Subcutaneous abdominal adipose tissue (tissue), 5 donors: Measurements from ENCODE around the gene CBFA2T2.

Source experiments
- H3K27ac ChIP-seq: one replicate; pipeline ENCODE4 v1.7.0; 2013; ENCODE audit warnings: low read depth, mild to moderate bottlenecking, inconsistent platforms, low read length, moderate library complexity
- H3K27me3 ChIP-seq, 5 donors: one replicate each; pipeline ENCODE4 v1.7.0; 2013; ENCODE audit warnings: low read length in 5 of 5, inconsistent platforms in 1 of 5; ENCODE audit not compliant: control insufficient read depth in 5 of 5, insufficient read depth in 4 of 5
- H3K36me3 ChIP-seq, 5 donors: one replicate each; pipeline ENCODE4 v1.7.0; 2013; ENCODE audit warnings: low read length in 5 of 5; ENCODE audit not compliant: control insufficient read depth in 5 of 5, insufficient read depth in 5 of 5
- H3K4me1 ChIP-seq, 5 donors: one replicate each; pipeline ENCODE4 v1.7.0; 2013; ENCODE audit warnings: low read length in 5 of 5, mild to moderate bottlenecking in 3 of 5, moderate library complexity in 1 of 5; ENCODE audit not compliant: control insufficient read depth in 5 of 5, insufficient read depth in 5 of 5
- H3K4me3 ChIP-seq, 5 donors: one replicate each; pipeline ENCODE4 v1.7.0; 2013; ENCODE audit warnings: low read length in 5 of 5, low read depth in 1 of 5
- H3K9ac ChIP-seq, 5 donors: one replicate each; pipeline ENCODE4 v1.7.0; 2013; ENCODE audit warnings: low read length in 5 of 5, mild to moderate bottlenecking in 4 of 5, moderate library complexity in 3 of 5
- H3K9me3 ChIP-seq, 5 donors: one replicate each; pipeline ENCODE4 v1.7.0; 2013; ENCODE audit warnings: low read length in 5 of 5; ENCODE audit not compliant: control insufficient read depth in 5 of 5
- donor health status: healthy.
- donor health status: healthy.
- donor health status: healthy.
- donor health status: healthy.
- donor health status: healthy.

The CBFA2T2 gene

DNA sequence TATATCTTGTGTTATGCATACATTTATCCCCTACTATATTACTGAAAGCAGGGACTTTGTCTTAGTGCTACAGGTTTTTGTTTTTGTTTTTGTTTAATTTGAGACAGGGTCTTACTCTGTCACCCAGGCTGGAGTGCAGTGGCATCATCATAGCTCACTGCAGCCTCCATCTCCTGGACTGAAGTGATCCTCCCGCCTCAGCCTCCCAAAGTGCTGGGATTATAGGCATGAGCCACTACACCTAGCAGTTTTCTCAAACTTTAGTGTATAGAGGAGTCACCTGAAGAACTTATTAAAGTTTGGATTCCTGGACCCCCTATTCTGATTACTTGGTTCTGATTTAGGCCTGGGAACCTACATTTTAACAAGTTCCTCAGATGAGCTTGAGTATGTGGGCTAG lies 51.9 kb downstream of the CBFA2T2 start:
- no peak overlapping the region for H3K4me3 ChIP-seq
- no peaks in the 10 kb centered on the region for H3K9me3 ChIP-seq
- H3K27ac ChIP-seq, result no peak overlapping the region
- no peaks in the 10 kb centered on the region for H3K36me3 ChIP-seq
- H3K27me3 ChIP-seq, result no peaks in the 10 kb centered on the region
- H3K9ac ChIP-seq, result no peak overlapping the region
- H3K4me1 ChIP-seq, result peaks cover 0 to 3% (median 0%) of the 10 kb centered on the region in 5 donors

DNA sequence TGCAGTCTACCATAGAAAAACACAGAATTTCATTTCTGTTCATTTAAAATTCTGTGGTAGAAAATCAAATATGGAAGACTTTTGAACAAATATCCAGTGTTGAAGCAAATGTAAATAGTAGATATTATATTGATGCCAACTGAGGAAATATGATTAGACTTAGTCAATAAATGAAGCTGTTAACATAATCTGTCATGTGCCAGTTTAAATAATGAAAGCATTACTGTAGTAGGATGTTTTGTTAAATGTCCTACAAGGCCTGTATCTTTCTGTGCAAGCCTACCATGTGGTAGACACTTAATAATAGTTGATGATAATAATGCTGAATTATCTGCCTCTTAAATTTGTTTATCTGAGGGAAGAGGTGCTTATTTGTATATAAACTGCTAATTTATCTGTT lies 55.9 kb downstream of the CBFA2T2 start:
- Histone ChIP-seq H3K9me3 (no peaks in the 10 kb centered on the region), H3K4me3 (no peak overlapping the region), H3K36me3 (no peaks in the 10 kb centered on the region), H3K9ac (no peak overlapping the region), H3K4me1 (no peaks in the 10 kb centered on the region), H3K27me3 (no peaks in the 10 kb centered on the region), H3K27ac (no peak overlapping the region)

GRCh38 chr20:33549229-33549999 lies 59.5 kb downstream of the CBFA2T2 start:
- no peaks in the 10 kb centered on the region for H3K9me3 ChIP-seq
- H3K27me3 ChIP-seq, result no peaks in the 10 kb centered on the region
- no peak overlapping the region for H3K9ac ChIP-seq
- no peaks in the 10 kb centered on the region for H3K36me3 ChIP-seq
- H3K27ac ChIP-seq, result no peak overlapping the region
- H3K4me3 ChIP-seq, result no peak overlapping the region
- no peaks in the 10 kb centered on the region for H3K4me1 ChIP-seq

GRCh38 chr20:33551778-33552177 lies 61.9 kb downstream of the CBFA2T2 start:
- Histone ChIP-seq H3K36me3 (no peaks in the 10 kb centered on the region), H3K27me3 (no peaks in the 10 kb centered on the region), H3K4me3 (no peak overlapping the region), H3K4me1 (peaks cover 0 to 9% (median 5%) of the 10 kb centered on the region in 5 donors), H3K9me3 (no peaks in the 10 kb centered on the region), H3K27ac (no peak overlapping the region), H3K9ac (no peak overlapping the region)

DNA sequence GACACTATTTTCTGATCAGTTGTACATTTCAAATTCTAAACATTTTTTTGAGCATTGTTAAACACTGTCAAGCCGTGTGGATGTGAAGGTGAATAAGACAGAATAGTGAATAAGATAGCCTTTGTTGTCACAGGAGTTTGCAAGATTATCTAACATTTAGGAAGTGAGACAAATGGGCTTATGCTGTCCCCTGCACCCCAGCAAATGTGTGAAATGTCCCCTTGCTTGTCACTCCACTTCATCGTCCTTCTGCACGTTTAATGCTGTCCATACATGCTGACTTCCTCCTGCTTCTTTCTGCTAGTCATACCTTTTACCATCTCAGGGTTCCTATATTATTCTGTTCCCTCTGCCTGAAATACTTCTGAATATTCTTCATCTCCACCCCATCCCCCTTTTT lies 62.6 kb downstream of the CBFA2T2 start:
- H3K4me3 ChIP-seq, result no peak overlapping the region
- H3K9ac ChIP-seq, result no peak overlapping the region
- no peaks in the 10 kb centered on the region for H3K27me3 ChIP-seq
- H3K4me1 ChIP-seq, result peaks cover 0 to 9% (median 5%) of the 10 kb centered on the region in 5 donors
- H3K27ac ChIP-seq, result no peak overlapping the region
- no peaks in the 10 kb centered on the region for H3K36me3 ChIP-seq
- no peaks in the 10 kb centered on the region for H3K9me3 ChIP-seq

DNA sequence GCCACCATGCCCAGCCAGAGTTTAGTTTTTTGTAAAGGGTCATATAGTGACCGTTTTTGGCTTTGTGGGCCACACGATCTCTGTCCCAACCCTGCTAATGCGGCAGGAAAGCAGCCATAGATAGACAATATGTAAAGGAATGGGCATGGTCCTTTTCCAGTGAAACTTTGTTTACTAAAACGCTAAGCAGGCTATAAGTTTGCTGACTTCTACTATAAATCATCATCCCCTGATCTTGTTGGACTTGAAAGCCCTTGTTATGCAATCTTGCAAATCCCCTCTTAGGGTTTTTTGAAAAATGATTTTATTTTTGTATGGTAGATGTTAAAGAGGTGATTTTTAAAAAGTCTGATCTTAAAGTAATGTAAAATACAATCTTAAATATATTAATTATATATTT lies 63.6 kb downstream of the CBFA2T2 start:
- Histone ChIP-seq H3K9ac (no peak overlapping the region), H3K9me3 (no peaks in the 10 kb centered on the region), H3K36me3 (no peaks in the 10 kb centered on the region), H3K27me3 (no peaks in the 10 kb centered on the region), H3K4me3 (no peak overlapping the region), H3K27ac (no peak overlapping the region), H3K4me1 (peaks cover 0 to 9% (median 5%) of the 10 kb centered on the region in 5 donors)

GRCh38 chr20:33554914-33555420 lies 65.1 kb downstream of the CBFA2T2 start:
- no peaks in the 10 kb centered on the region for H3K36me3 ChIP-seq
- H3K9ac ChIP-seq, result no peak overlapping the region
- peaks cover 0 to 9% (median 5%) of the 10 kb centered on the region in 5 donors for H3K4me1 ChIP-seq
- H3K4me3 ChIP-seq, result peak overlapping the region in 3 of 5 donors; percentile 8 to 13 (median 8)
- H3K9me3 ChIP-seq, result no peaks in the 10 kb centered on the region
- no peak overlapping the region for H3K27ac ChIP-seq
- no peaks in the 10 kb centered on the region for H3K27me3 ChIP-seq

GRCh38 chr20:33555755-33556154 lies 65.9 kb downstream of the CBFA2T2 start:
- H3K9ac ChIP-seq, result no peak overlapping the region
- no peaks in the 10 kb centered on the region for H3K27me3 ChIP-seq
- H3K9me3 ChIP-seq, result no peaks in the 10 kb centered on the region
- no peak overlapping the region for H3K27ac ChIP-seq
- no peaks in the 10 kb centered on the region for H3K36me3 ChIP-seq
- no peak overlapping the region for H3K4me3 ChIP-seq
- H3K4me1 ChIP-seq, result peaks cover 0 to 9% (median 5%) of the 10 kb centered on the region in 5 donors

- no peak overlapping the region for H3K4me3 ChIP-seq
- H3K9ac ChIP-seq, result no peak overlapping the region
- H3K9me3 ChIP-seq, result no peaks in the 10 kb centered on the region
- no peaks in the 10 kb centered on the region for H3K27me3 ChIP-seq
- H3K4me1 ChIP-seq, result peaks cover 0 to 9% (median 5%) of the 10 kb centered on the region in 5 donors
- no peaks in the 10 kb centered on the region for H3K36me3 ChIP-seq
- H3K27ac ChIP-seq, result no peak overlapping the region
These were observed 66.3 kb downstream of the CBFA2T2 start for GRCh38 chr20:33556246-33556645.

DNA sequence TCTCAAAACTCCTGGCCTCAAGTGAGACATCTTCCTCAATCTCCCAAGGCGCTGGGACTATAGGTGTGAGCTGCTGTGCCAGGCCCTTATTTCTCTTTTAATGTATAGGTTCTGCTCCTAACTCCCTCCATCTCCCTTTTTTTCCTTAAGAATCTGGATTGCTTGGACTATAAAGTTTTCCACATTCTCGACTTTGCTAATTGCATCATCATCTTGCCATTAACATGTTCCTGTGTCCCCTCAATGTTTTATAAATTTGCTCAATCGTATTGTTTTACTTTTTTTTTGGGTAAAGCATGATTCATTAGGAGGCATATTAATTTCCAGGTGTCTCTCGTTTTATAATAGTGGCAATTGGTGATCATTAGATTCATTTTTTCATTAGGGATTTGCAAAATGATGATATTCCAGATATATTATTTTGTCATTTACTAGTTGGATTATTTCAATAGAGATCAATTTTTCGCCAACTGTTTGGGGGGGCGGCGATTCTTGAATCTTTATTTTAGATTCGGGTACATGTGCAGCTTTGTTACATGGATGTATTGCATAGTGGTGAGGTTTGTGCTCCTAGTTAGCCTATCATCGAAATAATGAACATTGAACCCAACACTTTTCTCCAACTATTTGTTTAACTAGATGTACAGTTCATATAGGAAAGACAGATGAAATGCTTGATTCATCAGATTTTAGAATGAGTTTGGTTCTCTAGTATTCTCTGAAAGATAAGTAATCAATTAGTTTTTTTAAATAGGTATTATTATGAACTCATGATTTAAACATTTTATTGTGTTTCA lies 68.7 kb downstream of the CBFA2T2 start:
- Histone ChIP-seq H3K9ac (no peak overlapping the region), H3K4me1 (peaks cover 3 to 16% (median 13%) of the 10 kb centered on the region in 5 donors), H3K36me3 (no peaks in the 10 kb centered on the region)

More for the DNA sequence above, 68.7 kb downstream of the CBFA2T2 start:
- Histone ChIP-seq H3K4me3 (no peak overlapping the region), H3K27ac (no peak overlapping the region), H3K9me3 (no peaks in the 10 kb centered on the region), H3K27me3 (no peaks in the 10 kb centered on the region)
